Measurements from ENCODE around the gene KRTAP12-3. TPM values are rescaled to one million over a fixed set of nuclear protein-coding genes. Genes with fewer than 3 reads are reported as not detected.
"Not testable (repeated sequence)": the region's sequence is repeated elsewhere in the genome, so short reads cannot be mapped to it uniquely, and the experiment has no call there.

Gene KRTAP12-3
- total and polyA plus RNA-seq, 10 of the 15 experiments (the other 5 are each of a cell fraction or from before 2014, with no cell fraction given): not detected

DNA sequence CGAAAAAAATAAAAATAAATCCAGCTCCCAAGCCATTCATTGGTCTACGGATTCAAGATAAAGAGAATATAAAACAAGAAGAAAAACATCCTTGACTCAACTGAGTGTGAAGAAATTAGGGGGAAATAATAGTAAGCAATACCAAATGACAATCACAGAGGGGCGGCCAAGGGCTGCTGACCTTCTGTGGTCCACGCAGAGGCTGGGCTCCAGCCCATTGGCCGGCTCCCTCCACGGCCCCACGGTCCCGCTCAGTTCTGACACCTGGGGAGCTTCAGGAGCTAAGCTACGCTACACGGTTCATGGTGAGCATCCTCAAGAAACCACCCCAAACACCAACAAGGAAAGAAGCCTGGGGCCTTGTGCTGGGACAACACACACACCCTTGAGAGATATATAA lies 38.8 kb downstream of the KRTAP12-3 start (continued):
- TF ChIP-seq, protein P1, sequence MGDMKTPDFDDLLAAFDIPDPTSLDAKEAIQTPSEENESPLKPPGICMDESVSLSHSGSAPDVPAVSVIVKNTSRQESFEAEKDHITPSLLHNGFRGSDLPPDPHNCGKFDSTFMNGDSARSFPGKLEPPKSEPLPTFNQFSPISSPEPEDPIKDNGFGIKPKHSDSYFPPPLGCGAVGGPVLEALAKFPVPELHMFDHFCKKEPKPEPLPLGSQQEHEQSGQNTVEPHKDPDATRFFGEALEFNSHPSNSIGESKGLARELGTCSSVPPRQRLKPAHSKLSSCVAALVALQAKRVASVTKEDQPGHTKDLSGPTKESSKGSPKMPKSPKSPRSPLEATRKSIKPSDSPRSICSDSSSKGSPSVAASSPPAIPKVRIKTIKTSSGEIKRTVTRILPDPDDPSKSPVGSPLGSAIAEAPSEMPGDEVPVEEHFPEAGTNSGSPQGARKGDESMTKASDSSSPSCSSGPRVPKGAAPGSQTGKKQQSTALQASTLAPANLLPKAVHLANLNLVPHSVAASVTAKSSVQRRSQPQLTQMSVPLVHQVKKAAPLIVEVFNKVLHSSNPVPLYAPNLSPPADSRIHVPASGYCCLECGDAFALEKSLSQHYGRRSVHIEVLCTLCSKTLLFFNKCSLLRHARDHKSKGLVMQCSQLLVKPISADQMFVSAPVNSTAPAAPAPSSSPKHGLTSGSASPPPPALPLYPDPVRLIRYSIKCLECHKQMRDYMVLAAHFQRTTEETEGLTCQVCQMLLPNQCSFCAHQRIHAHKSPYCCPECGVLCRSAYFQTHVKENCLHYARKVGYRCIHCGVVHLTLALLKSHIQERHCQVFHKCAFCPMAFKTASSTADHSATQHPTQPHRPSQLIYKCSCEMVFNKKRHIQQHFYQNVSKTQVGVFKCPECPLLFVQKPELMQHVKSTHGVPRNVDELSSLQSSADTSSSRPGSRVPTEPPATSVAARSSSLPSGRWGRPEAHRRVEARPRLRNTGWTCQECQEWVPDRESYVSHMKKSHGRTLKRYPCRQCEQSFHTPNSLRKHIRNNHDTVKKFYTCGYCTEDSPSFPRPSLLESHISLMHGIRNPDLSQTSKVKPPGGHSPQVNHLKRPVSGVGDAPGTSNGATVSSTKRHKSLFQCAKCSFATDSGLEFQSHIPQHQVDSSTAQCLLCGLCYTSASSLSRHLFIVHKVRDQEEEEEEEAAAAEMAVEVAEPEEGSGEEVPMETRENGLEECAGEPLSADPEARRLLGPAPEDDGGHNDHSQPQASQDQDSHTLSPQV (IDR thresholded peaks at IDR 0.05): no peak

DNA sequence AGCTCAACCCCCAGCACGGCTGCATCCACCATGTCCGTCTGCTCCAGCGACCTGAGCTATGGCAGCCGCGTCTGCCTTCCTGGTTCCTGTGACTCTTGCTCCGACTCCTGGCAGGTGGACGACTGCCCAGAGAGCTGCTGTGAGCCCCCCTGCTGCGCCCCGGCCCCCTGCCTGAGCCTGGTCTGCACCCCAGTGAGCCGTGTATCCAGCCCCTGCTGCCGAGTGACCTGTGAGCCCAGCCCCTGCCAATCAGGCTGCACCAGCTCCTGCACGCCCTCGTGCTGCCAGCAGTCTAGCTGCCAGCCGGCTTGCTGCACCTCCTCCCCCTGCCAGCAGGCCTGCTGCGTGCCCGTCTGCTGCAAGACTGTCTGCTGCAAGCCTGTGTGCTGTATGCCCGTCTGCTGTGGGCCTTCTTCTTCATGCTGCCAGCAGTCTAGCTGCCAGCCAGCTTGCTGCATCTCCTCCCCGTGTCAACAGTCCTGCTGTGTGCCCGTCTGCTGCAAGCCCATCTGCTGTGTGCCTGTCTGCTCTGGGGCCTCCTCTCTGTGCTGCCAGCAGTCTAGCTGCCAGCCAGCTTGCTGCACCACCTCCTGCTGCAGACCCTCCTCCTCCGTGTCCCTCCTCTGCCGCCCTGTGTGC lies 39.6 kb downstream of the KRTAP12-3 start, which contains the start of gene KRTAP10-12:
KRTAP10-12 (plus strand) TSS at position 1 of the 639 bp plus-strand sequence; CDS start at position 31, 30 bp downstream.
- BruUV-seq (replicated peaks); POLR2A ChIA-PET; H3K9ac ChIP-seq (ENCODE audit: control insufficient read depth, insufficient read depth, low read length); H3K9me3 ChIP-seq (replicated peaks; ENCODE audit: control insufficient read depth, insufficient read depth, low read length); intact Hi-C loops (cut with micrococcal nuclease; ENCODE audit: unreplicated experiment); H3K27me3 ChIP-seq (replicated peaks in 1 of 2; ENCODE audit: control insufficient read depth in 2 of 2, insufficient read depth in 2 of 2, low read length in 1 of 2); H2AFZ ChIP-seq (ENCODE audit: control insufficient read depth, low read depth, low read length); H3K4me2 ChIP-seq (ENCODE audit: control insufficient read depth, insufficient read depth); FAIRE-seq; RAD21 ChIA-PET (ENCODE audit: unreplicated experiment); H3K36me3 ChIP-seq (ENCODE audit: control insufficient read depth in 2 of 2, insufficient read depth in 2 of 2, low read length in 1 of 2); CTCF ChIA-PET; H3K79me2 ChIP-seq (ENCODE audit: control insufficient read depth, insufficient read depth, low read length); H3K4me1 ChIP-seq (ENCODE audit: control insufficient read depth, insufficient read depth, low read length); H4K20me1 ChIP-seq (ENCODE audit: control insufficient read depth, insufficient read depth); ATAC-seq; in situ Hi-C loops (cut with MboI); H3K4me3 ChIP-seq; DNase-seq (ENCODE audit: low read depth, low spot score); SMC1A ChIA-PET (ENCODE audit: uncharacterized antibody, unreplicated experiment); H3K27ac ChIP-seq (ENCODE audit: control insufficient read depth, insufficient read depth): not testable (repeated sequence)
- WGBS (ENCODE audit: insufficient coverage, insufficient replicate concordance, low lambda C conversion rate, missing lambda C conversion rate): 25% methylated on average over 15 of the region's 21 CpGs
